GM10248 (cell line): ENCODE results near the gene ABR.

Experiments used
- CTCF ChIA-PET: fragments of 300-600 bp; sonication (Branson Sonifier 250); formaldehyde crosslinking; extraction: SDS; loops from one replicate; lab custom pipeline; 2021; ENCODE audit warnings: antibody characterized with exemption; lab: Yijun Ruan, JAX
- POLR2A ChIA-PET: fragments of 350-650 bp; sonication (Branson Sonifier 250); formaldehyde crosslinking; extraction: SDS; loops from one replicate; lab custom pipeline; 2020; ENCODE audit warnings: antibody characterized with exemption; lab: Yijun Ruan, JAX
- DNase-seq: peaks from one replicate; pipeline ENCODE4 v3.0.0; 2012; ENCODE audit errors: extremely low spot score
- TF ChIP-seq, protein P1 (sequence below): IDR thresholded peaks from 2 replicates; pipeline ENCODE4 v1.5.1; 2012; ENCODE audit warnings: mild to moderate bottlenecking, low read depth; ENCODE audit errors: extremely low read depth, missing control alignments, control extremely low read depth

ABR gene

DNA sequence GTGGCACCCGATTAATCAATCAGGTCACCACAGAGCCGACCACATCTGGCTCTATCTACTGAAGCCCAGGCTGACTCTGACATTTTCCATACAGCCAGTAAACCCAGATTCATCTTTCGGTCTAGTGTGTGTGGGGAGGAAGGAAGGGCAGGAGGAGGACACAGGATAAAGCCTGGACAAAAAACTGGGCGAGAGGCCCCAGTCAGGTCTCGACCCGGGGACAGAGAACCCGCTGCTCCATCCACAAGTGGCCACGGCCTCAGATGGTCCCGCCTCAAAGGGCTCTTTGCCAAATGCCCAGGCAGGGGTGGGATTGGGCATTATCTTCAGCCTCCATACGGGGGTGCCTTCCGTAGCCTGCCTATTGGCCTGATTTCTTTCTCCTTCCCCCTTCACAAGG lies 7.8 kb downstream of the ABR start:
- TF ChIP-seq, protein P1, sequence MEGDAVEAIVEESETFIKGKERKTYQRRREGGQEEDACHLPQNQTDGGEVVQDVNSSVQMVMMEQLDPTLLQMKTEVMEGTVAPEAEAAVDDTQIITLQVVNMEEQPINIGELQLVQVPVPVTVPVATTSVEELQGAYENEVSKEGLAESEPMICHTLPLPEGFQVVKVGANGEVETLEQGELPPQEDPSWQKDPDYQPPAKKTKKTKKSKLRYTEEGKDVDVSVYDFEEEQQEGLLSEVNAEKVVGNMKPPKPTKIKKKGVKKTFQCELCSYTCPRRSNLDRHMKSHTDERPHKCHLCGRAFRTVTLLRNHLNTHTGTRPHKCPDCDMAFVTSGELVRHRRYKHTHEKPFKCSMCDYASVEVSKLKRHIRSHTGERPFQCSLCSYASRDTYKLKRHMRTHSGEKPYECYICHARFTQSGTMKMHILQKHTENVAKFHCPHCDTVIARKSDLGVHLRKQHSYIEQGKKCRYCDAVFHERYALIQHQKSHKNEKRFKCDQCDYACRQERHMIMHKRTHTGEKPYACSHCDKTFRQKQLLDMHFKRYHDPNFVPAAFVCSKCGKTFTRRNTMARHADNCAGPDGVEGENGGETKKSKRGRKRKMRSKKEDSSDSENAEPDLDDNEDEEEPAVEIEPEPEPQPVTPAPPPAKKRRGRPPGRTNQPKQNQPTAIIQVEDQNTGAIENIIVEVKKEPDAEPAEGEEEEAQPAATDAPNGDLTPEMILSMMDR: no peak
- ChIA-PET POLR2A (no interaction called here), CTCF (interaction anchor here (1.1 to 5.6 kb wide), 2 partner anchors 10 to 15 kb away, joined by 4 to 21 read pairs; no protein-coding TSS in a partner anchor)
- no peak for DNase-seq

- DNase-seq: no peak
- ChIA-PET POLR2A (no interaction called here), CTCF (interaction anchor here (5.6 kb wide), 1 partner anchor 16 kb away, joined by 21 read pairs; no protein-coding TSS in a partner anchor)
- TF ChIP-seq, protein P1: peak; percentile 23
These were observed 9.0 kb downstream of the ABR start for GRCh38 chr17:1170739-1171138.

GRCh38 chr17:1169929-1170312 lies 9.9 kb downstream of the ABR start:
- DNase-seq: no peak
- ChIA-PET CTCF (interaction anchor here (1.4 to 5.6 kb wide), 2 partner anchors 17 to 114 kb away, joined by 4 to 21 read pairs; no protein-coding TSS in a partner anchor), POLR2A (no interaction called here)
- TF ChIP-seq, protein P1: no peak

DNA sequence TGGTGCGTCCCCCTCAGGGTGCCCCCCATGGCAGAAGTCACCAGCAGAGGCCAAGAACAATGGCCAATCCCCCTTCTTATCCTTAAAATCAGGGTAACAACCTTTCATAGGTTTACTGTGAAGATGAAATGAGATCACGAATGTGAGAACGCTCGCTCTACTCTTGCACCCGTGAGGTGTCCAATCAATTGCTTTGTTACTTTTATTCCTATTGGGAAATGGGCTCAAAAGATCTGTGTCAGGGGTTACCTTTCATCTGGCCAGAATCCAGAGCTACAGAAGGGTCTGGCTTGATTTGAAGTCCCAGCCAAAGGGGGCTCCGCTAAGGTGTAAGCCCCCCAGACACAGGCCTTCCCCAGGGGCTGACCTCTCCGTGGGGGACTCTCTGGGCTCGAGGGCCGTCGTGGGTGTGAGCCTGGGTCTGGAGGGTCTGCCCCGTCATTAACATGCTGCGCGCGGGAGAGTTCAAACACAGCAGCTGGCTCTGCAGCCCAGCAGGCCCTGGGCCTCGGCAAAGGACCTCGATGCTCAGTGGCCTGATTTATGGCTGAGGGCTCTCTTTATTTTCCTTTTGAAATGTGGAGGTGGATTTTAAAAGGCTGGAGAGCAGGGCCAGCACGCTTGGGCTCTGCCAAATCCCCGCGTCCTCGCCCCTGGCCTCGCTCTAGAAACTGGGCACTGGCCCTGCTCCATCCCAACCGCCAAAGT lies 10.4 kb downstream of the ABR start:
- CTCF ChIA-PET: interaction anchor here (1.3 to 5.6 kb wide), 3 partner anchors 18 to 113 kb away, joined by 4 to 21 read pairs (median 4); no protein-coding TSS in a partner anchor
- POLR2A ChIA-PET: no interaction called here
- TF ChIP-seq, protein P1: no peak
- no peak for DNase-seq

DNA sequence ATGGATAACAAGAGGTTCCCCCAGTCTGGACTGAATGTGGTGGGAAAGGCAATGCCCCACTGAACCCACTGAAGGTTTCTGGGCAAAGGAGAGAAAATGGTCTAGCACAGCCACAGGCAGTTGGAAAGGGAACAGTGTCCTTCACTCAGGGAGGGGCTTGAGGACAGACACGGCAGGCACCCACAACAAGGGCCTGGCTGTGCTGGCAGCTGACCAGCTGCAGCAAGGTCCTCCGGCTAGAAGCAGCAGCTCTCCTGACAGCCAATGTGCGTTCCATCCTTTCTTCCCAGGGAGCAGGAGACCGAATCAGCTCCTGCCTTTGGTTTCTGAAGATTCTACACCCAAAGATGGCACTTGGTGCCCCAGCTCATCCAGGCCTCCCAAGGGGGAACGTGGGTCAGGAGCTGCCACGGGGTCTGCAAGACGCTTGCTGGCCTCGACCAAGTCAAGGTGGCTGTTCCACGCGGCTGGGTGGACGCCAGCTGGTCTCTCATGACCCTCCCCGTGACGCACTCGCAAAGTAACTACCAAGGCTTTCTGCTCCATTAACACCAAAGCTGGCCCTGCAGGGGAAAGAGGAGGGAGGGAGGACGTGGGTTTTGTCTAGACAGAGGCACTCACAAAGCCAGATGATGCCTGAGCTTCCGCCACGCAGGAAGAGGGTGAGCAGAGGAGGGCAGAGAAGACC lies 11.1 kb downstream of the ABR start:
- TF ChIP-seq, protein P1: no peak
- POLR2A ChIA-PET: no interaction called here
- no peak for DNase-seq
- CTCF ChIA-PET: interaction anchor here (1.0 to 1.4 kb wide), 3 partner anchors 19 to 113 kb away, joined by 4 read pairs; no protein-coding TSS in a partner anchor

DNA sequence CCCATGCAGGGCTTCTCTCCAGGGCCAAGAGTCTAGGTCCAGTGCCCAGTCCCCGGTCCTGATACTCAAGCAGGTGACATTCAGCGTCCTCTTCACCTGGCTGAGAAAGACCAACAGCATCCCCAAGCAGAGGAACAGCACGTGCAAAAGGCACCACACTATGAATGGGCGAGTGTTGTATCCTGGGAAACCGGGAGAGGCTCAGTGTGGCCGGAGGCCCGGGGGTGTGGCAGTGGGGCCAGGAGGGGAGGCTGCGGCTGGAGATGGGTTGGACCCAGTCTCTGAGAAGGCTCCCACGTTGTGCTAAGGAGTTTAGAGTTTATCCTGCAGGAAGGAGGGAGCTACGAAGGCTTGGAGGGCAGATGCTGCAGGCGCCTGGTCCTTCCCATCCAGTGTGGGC lies 13.5 kb downstream of the ABR start:
- POLR2A ChIA-PET: interaction anchor here (1.2 kb wide), 1 partner anchor 50 kb away, joined by 3 read pairs; no protein-coding TSS in a partner anchor
- CTCF ChIA-PET: interaction anchor here (1.5 to 3.7 kb wide), 3 partner anchors 15 to 44 kb away, joined by 5 to 27 read pairs (median 9); no protein-coding TSS in a partner anchor

More for the DNA sequence above, 13.5 kb downstream of the ABR start:
- TF ChIP-seq, protein P1: no peak
- no peak for DNase-seq
